Mesendoderm (in vitro differentiated cells): ENCODE results near the gene CABLES1.

Source experiments
- DNase-seq: peaks from one replicate; pipeline ENCODE4 v3.0.0; 2013
- H2AK5ac ChIP-seq: 2 replicates; pipeline ENCODE4 v1.6.1; 2013; ENCODE audit warnings: low read length, inconsistent platforms
- H2BK120ac ChIP-seq: 2 replicates; pipeline ENCODE4 v1.6.1; 2013; ENCODE audit warnings: low read depth, mild to moderate bottlenecking, low read length, moderate library complexity, mixed read lengths
- H2BK15ac ChIP-seq: replicated peaks from 2 replicates; pipeline ENCODE4 v1.6.1; 2013; ENCODE audit warnings: low read depth, mild to moderate bottlenecking, moderate library complexity
- H2BK5ac ChIP-seq: 2 replicates; pipeline ENCODE4 v1.6.1; 2013; ENCODE audit warnings: low read length, inconsistent platforms
- H3K18ac ChIP-seq: 2 replicates; pipeline ENCODE4 v1.6.1; 2013; ENCODE audit warnings: mild to moderate bottlenecking, low read length, mixed read lengths
- H3K23ac ChIP-seq: one replicate; pipeline ENCODE4 v1.6.1; 2013; ENCODE audit warnings: low read length
- H3K27ac ChIP-seq: 2 replicates; pipeline ENCODE4 v1.5.1; 2013; ENCODE audit warnings: low read depth, mild to moderate bottlenecking, inconsistent platforms, low read length, moderate library complexity
- H3K27me3 ChIP-seq: 2 replicates; pipeline ENCODE4 v1.6.1; 2013; ENCODE audit warnings: low read length, control low read depth, mild to moderate bottlenecking, inconsistent platforms; ENCODE audit not compliant: insufficient read depth, poor library complexity
- H3K36me3 ChIP-seq: 2 replicates; pipeline ENCODE4 v1.6.1; 2013; ENCODE audit warnings: low read length, inconsistent platforms; ENCODE audit not compliant: control insufficient read depth, insufficient read depth
- H3K4ac ChIP-seq: one replicate; pipeline ENCODE4 v1.6.1; 2013; ENCODE audit warnings: low read depth, mild to moderate bottlenecking, low read length, moderate library complexity
- H3K4me1 ChIP-seq: 2 replicates; pipeline ENCODE4 v1.6.1; 2013; ENCODE audit warnings: low read depth, low read length, inconsistent platforms; ENCODE audit not compliant: control insufficient read depth
- H3K4me2 ChIP-seq: 2 replicates; pipeline ENCODE4 v1.6.1; 2013; ENCODE audit warnings: low read length
- H3K4me3 ChIP-seq: 2 replicates; pipeline ENCODE4 v1.5.1; 2013; ENCODE audit warnings: mild to moderate bottlenecking, low read length
- H3K56ac ChIP-seq: one replicate; pipeline ENCODE4 v1.6.1; 2013; ENCODE audit warnings: low read length
- H3K79me1 ChIP-seq: 2 replicates; pipeline ENCODE4 v1.6.1; 2013; ENCODE audit warnings: low read length, inconsistent platforms
- H3K79me2 ChIP-seq: 2 replicates; pipeline ENCODE4 v1.6.1; 2013; ENCODE audit warnings: mild to moderate bottlenecking, low read length; ENCODE audit not compliant: control insufficient read depth, insufficient read depth
- H3K9ac ChIP-seq: 2 replicates; pipeline ENCODE4 v1.6.1; 2013; ENCODE audit warnings: low read length, inconsistent platforms
- H4K5ac ChIP-seq: one replicate; pipeline ENCODE4 v1.6.1; 2013; ENCODE audit warnings: low read length
- H4K8ac ChIP-seq: one replicate; pipeline ENCODE4 v1.6.1; 2013; ENCODE audit warnings: low read depth, mild to moderate bottlenecking, control low read depth, low read length, moderate library complexity
- WGBS: extraction: QIAGEN DNeasy Blood & Tissue Kit; methylation state at CpG from one replicate; pipeline ENCODE4 v1.1.7; 2013; ENCODE audit warnings: low lambda C conversion rate, missing lambda C conversion rate; ENCODE audit not compliant: insufficient coverage; ENCODE audit errors: extremely low coverage; 5-methylcytosine and 5-hydroxymethylcytosine counted together

Gene CABLES1

GRCh38 chr18:23274638-23275482 is 139.6 kb downstream of the CABLES1 start:
- Histone ChIP-seq H3K23ac (peak overlapping the region; percentile 51), H3K79me1 (no peaks in the 10 kb centered on the region), H3K18ac (no peak overlapping the region), H3K27ac (no peak overlapping the region), H3K56ac (peak overlapping the region; percentile 28), H3K4me3 (no peak overlapping the region), H2BK5ac (peak overlapping the region; percentile 20), H3K4me2 (no peak overlapping the region), H4K5ac (no peak overlapping the region), H3K36me3 (no peaks in the 10 kb centered on the region), H4K8ac (no peak overlapping the region), H2BK15ac (no peak overlapping the region), H3K9ac (no peak overlapping the region), H2BK120ac (no peak overlapping the region), H3K4me1 (peaks cover 1% of the 10 kb centered on the region), H3K4ac (no peak overlapping the region), H3K79me2 (no peaks in the 10 kb centered on the region), H3K27me3 (no peaks in the 10 kb centered on the region), H2AK5ac (peak overlapping the region; percentile 15)
- no peak for DNase-seq
- no CpG with 5 or more reads among the region's 17 CpGs for WGBS

DNA sequence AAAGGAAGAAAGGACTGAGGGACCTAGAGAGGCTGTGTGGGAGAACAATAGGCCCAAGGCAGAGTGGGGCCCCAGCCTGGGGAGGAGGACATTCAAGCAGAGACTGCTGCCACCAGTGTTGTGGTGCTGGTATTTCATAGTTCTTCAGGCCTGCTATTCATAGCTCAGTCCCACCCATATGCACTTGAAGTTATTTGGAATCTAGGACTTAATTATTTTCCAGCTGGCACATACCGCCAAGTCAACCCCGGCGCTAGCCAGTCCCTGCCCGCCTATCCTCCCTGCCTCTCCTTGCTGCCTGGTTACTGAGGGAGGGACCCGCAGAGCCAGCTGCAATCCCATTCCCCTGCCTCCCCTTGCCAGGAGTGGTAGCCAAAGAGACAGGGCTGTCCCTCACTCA is 141.2 kb downstream of the CABLES1 start:
- no peak overlapping the region for H3K27ac ChIP-seq
- no peak overlapping the region for H3K4ac ChIP-seq
- H3K79me1 ChIP-seq = no peaks in the 10 kb centered on the region
- H3K18ac ChIP-seq = no peak overlapping the region
- no peaks in the 10 kb centered on the region for H3K79me2 ChIP-seq
- H3K56ac ChIP-seq = no peak overlapping the region
- no peak overlapping the region for H3K4me2 ChIP-seq
- H3K4me1 ChIP-seq = peaks cover 1% of the 10 kb centered on the region
- H3K23ac ChIP-seq = no peak overlapping the region
- no peak overlapping the region for H4K5ac ChIP-seq
- no peaks in the 10 kb centered on the region for H3K27me3 ChIP-seq
- H3K36me3 ChIP-seq = no peaks in the 10 kb centered on the region
- H4K8ac ChIP-seq = no peak overlapping the region
- no peak for DNase-seq
- no peak overlapping the region for H2BK15ac ChIP-seq
- H2BK120ac ChIP-seq = no peak overlapping the region
- no peak overlapping the region for H3K9ac ChIP-seq
- H3K4me3 ChIP-seq = no peak overlapping the region
- H2BK5ac ChIP-seq = no peak overlapping the region
- H2AK5ac ChIP-seq = no peak overlapping the region
- no CpG with 5 or more reads among the region's 5 CpGs for WGBS

DNA sequence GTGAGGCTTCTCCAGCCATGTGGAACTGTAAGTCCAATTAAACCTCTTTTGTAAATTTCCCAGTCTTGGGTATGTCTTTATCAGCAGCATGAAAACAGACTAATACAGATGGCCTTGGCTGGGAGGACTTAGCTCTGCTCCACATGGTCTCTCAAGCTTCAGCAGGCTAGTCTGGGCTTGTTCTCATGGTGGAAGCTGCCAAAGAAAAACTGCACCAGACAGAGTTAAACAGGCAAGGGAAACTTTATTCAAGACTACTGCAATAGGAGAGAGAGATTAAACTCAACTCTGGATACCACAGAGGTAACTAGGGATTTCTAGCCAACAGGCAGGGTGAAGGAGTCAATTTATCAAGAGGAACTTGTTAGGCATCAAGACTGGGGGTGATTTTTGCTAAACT is 142.1 kb downstream of the CABLES1 start:
- no peak overlapping the region for H2BK120ac ChIP-seq
- no peak overlapping the region for H3K4me3 ChIP-seq
- no peak overlapping the region for H3K9ac ChIP-seq
- no peak overlapping the region for H3K56ac ChIP-seq
- no peak overlapping the region for H4K8ac ChIP-seq
- H3K23ac ChIP-seq = no peak overlapping the region
- H3K4me2 ChIP-seq = no peak overlapping the region
- H3K79me1 ChIP-seq = no peaks in the 10 kb centered on the region
- H3K79me2 ChIP-seq = no peaks in the 10 kb centered on the region
- no peak overlapping the region for H2BK5ac ChIP-seq
- no peak overlapping the region for H3K27ac ChIP-seq
- H2BK15ac ChIP-seq = no peak overlapping the region
- no peaks in the 10 kb centered on the region for H3K36me3 ChIP-seq
- DNase-seq = no peak
- no peak overlapping the region for H3K4ac ChIP-seq
- H3K27me3 ChIP-seq = no peaks in the 10 kb centered on the region
- H4K5ac ChIP-seq = no peak overlapping the region
- H3K18ac ChIP-seq = no peak overlapping the region
- no peak overlapping the region for H2AK5ac ChIP-seq
- H3K4me1 ChIP-seq = peaks cover 1% of the 10 kb centered on the region

DNA sequence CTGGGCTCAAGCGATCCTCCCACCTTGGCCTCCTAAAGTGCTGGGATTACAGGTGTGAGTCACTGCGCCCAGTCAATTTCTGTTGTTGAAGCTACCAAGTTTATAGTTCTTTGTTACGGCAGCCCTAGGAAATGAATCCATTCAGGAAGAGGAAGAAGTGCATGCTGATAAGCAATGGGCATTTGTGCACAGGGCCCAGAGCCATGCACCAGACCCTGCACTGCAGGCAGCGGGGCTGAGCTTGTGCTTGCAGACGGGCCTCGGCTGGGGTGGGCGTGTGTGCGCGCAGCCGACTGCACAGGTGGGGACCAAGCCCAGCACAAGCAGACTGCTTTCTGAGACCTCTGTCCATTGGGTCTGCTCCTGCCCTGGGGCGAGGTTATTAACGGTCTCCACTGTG is 144.6 kb downstream of the CABLES1 start:
- Histone ChIP-seq H3K79me1 (no peaks in the 10 kb centered on the region), H2BK15ac (no peak overlapping the region), H3K4me2 (no peak overlapping the region), H4K8ac (no peak overlapping the region), H3K27me3 (no peaks in the 10 kb centered on the region), H3K9ac (no peak overlapping the region), H3K36me3 (no peaks in the 10 kb centered on the region), H3K4me3 (no peak overlapping the region), H3K4ac (no peak overlapping the region), H2BK5ac (no peak overlapping the region), H3K56ac (no peak overlapping the region), H3K27ac (no peak overlapping the region), H3K23ac (no peak overlapping the region), H4K5ac (no peak overlapping the region), H3K18ac (peak overlapping the region; percentile 6), H3K4me1 (peaks cover 6% of the 10 kb centered on the region), H3K79me2 (no peaks in the 10 kb centered on the region), H2AK5ac (no peak overlapping the region), H2BK120ac (no peak overlapping the region)
- no peak for DNase-seq
- no CpG with 5 or more reads among the region's 12 CpGs for WGBS

GRCh38 chr18:23280844-23281243 is 145.6 kb downstream of the CABLES1 start:
- WGBS = no CpG with 5 or more reads among the region's 5 CpGs
- no peak overlapping the region for H4K5ac ChIP-seq

More at GRCh38 chr18:23280844-23281243, 145.6 kb downstream of the CABLES1 start:
- no peak overlapping the region for H2BK15ac ChIP-seq
- no peak overlapping the region for H3K4ac ChIP-seq
- no peak for DNase-seq
- H2BK5ac ChIP-seq = no peak overlapping the region
- no peak overlapping the region for H3K23ac ChIP-seq
- no peaks in the 10 kb centered on the region for H3K79me1 ChIP-seq
- no peaks in the 10 kb centered on the region for H3K79me2 ChIP-seq
- H3K4me1 ChIP-seq = peaks cover 7% of the 10 kb centered on the region
- H3K18ac ChIP-seq = peak overlapping the region; percentile 28
- H3K9ac ChIP-seq = no peak overlapping the region
- H3K56ac ChIP-seq = no peak overlapping the region
- H3K27ac ChIP-seq = no peak overlapping the region
- peak overlapping the region; percentile 8 for H2BK120ac ChIP-seq
- no peak overlapping the region for H3K4me3 ChIP-seq
- no peak overlapping the region for H4K8ac ChIP-seq
- H2AK5ac ChIP-seq = no peak overlapping the region
- H3K4me2 ChIP-seq = no peak overlapping the region
- H3K27me3 ChIP-seq = no peaks in the 10 kb centered on the region
- H3K36me3 ChIP-seq = no peaks in the 10 kb centered on the region
